Muscle of leg (tissue), 11 donors: Measurements from ENCODE around the gene PDIK1L. TPM values are rescaled to one million over a fixed set of nuclear protein-coding genes. Genes with fewer than 3 reads are reported as not detected.

Experiments
- DNase-seq: peaks from one replicate; pipeline ENCODE4 v3.0.0; 2013
- H3K27ac ChIP-seq: one replicate; pipeline ENCODE4 v1.5.1; 2013; ENCODE audit warnings: mild to moderate bottlenecking, low read length, control low read depth
- H3K27me3 ChIP-seq: one replicate; pipeline ENCODE4 v1.6.1; 2013; ENCODE audit warnings: low read length; ENCODE audit not compliant: control insufficient read depth, insufficient read depth
- H3K36me3 ChIP-seq: one replicate; pipeline ENCODE4 v1.6.1; 2013; ENCODE audit warnings: low read length; ENCODE audit not compliant: control insufficient read depth, insufficient read depth
- H3K4me1 ChIP-seq: one replicate; pipeline ENCODE4 v1.6.1; 2013; ENCODE audit warnings: low read length; ENCODE audit not compliant: control insufficient read depth, insufficient read depth
- H3K4me3 ChIP-seq: one replicate; pipeline ENCODE4 v1.5.1; 2013; ENCODE audit warnings: low read length, control low read depth
- H3K9me3 ChIP-seq: replicated peaks from 2 replicates; pipeline ENCODE4 v1.6.1; 2013; ENCODE audit warnings: low read depth, low read length; ENCODE audit not compliant: control insufficient read depth
- WGBS: methylation state at CpG from one replicate; pipeline ENCODE4 v1.1.5; 2013; ENCODE audit warnings: missing lambda C conversion rate; ENCODE audit not compliant: insufficient coverage; 5-methylcytosine and 5-hydroxymethylcytosine counted together
- polyA plus RNA-seq, 8 donors: library from polyadenylated mRNA; unstranded; fragments of 120-200 nt; gene quantifications; one replicate each; pipeline versions ENCODE4 v1.2.1 to v1.2.3, GENCODE V29; 2013; ENCODE audit warnings: inconsistent platforms in 1 of 8, low replicate concordance in 1 of 8; ENCODE audit not compliant: insufficient read length in 8 of 8, insufficient read depth in 1 of 8
- total RNA-seq: library from RNA; stranded (reverse); fragments of 120-200 nt; gene quantifications from one replicate; pipeline ENCODE4 v1.2.4, GENCODE V29; 2013

The PDIK1L gene
- total and polyA plus RNA-seq, 9 donors: 5.7 to 9.1 (median 6.6) TPM

DNA sequence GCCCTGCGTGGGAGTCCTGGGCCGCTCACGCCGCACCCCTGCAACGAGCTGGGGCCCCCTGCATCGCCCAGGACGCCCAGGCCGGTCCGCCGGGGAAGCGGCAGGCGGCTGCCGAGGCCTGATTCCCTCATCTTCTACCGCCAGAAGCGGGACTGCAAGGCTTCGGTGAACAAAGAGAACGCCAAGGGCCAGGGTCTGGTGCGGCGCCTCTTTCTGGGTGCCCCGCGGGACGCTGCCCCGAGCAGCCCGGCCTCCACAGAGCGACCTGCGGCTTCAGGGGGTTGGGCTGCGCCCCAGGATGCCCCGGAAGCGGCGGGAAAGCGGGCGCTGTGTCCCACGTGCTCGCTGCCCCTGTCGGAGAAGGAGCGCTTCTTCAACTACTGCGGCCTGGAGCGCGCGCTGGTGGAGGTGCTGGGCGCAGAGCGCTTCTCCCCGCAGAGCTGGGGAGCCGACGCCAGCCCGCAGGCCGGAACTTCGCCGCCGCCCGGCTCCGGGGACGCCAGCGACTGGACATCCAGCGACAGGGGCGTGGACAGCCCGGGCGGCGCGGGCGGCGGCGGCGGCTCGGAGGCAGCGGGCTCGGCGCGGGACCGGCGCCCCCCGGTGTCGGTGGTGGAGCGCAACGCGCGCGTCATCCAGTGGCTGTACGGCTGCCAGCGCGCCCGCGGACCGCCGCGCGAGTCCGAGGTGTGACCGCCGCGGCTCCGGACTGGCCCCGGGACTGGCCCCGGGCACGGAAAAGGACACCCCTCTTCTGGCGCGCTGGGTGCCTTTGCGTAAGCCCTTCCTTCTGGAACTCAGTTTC lies 50.0 kb downstream of the PDIK1L start:
- peaks cover 48% of the 10 kb centered on the region for H3K4me1 ChIP-seq
- DNase-seq: peak; percentile 69
- 1% methylated on average over 98 of the region's 98 CpGs for WGBS
- peak overlapping the region; percentile 46 for H3K4me3 ChIP-seq
- no peaks in the 10 kb centered on the region for H3K36me3 ChIP-seq
- peaks cover 18% of the 10 kb centered on the region for H3K27me3 ChIP-seq
- H3K9me3 ChIP-seq: no peaks in the 10 kb centered on the region
- peak overlapping the region; percentile 20 for H3K27ac ChIP-seq

- H3K36me3 ChIP-seq: no peaks in the 10 kb centered on the region
- H3K4me1 ChIP-seq: peaks cover 44% of the 10 kb centered on the region
- DNase-seq: no peak
- peak overlapping the region; percentile 46 for H3K4me3 ChIP-seq
- no peaks in the 10 kb centered on the region for H3K9me3 ChIP-seq
- no peak overlapping the region for H3K27ac ChIP-seq
- peaks cover 18% of the 10 kb centered on the region for H3K27me3 ChIP-seq
- WGBS: 35% methylated on average over 18 of the region's 21 CpGs
Observed at GRCh38 chr1:26162220-26162709, 50.6 kb downstream of the PDIK1L start.

DNA sequence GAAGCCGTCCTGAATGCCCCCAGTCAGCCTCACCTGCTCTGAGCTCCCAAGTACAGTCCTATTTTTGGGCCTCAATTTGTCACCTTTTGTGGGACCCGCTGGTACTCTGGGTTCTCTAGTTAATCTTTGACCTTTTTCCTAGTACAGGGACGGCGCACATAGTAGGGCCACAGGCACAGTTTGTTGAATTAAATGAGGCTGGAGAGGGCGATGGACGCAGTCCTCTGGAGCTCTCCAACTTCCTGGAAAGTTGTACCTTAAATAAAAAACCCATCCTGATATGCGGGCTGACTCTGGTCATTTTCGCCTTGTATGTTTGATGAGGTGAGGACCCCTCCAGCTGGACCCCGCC lies 52.0 kb downstream of the PDIK1L start:
- H3K9me3 ChIP-seq: no peaks in the 10 kb centered on the region
- no peaks in the 10 kb centered on the region for H3K36me3 ChIP-seq
- peaks cover 15% of the 10 kb centered on the region for H3K27me3 ChIP-seq
- no peak for DNase-seq
- WGBS: 73% methylated on average over 3 of the region's 9 CpGs
- peaks cover 40% of the 10 kb centered on the region for H3K4me1 ChIP-seq
- no peak overlapping the region for H3K27ac ChIP-seq
- no peak overlapping the region for H3K4me3 ChIP-seq

- Histone ChIP-seq H3K4me3 (peak overlapping the region; percentile 33), H3K27me3 (peaks cover 15% of the 10 kb centered on the region), H3K4me1 (peaks cover 42% of the 10 kb centered on the region), H3K9me3 (no peaks in the 10 kb centered on the region), H3K36me3 (no peaks in the 10 kb centered on the region), H3K27ac (no peak overlapping the region)
- DNase-seq: peak; percentile 48
- 9% methylated on average over 72 of the region's 72 CpGs for WGBS
Observed at GRCh38 chr1:26164036-26164860, 52.6 kb downstream of the PDIK1L start.

DNA sequence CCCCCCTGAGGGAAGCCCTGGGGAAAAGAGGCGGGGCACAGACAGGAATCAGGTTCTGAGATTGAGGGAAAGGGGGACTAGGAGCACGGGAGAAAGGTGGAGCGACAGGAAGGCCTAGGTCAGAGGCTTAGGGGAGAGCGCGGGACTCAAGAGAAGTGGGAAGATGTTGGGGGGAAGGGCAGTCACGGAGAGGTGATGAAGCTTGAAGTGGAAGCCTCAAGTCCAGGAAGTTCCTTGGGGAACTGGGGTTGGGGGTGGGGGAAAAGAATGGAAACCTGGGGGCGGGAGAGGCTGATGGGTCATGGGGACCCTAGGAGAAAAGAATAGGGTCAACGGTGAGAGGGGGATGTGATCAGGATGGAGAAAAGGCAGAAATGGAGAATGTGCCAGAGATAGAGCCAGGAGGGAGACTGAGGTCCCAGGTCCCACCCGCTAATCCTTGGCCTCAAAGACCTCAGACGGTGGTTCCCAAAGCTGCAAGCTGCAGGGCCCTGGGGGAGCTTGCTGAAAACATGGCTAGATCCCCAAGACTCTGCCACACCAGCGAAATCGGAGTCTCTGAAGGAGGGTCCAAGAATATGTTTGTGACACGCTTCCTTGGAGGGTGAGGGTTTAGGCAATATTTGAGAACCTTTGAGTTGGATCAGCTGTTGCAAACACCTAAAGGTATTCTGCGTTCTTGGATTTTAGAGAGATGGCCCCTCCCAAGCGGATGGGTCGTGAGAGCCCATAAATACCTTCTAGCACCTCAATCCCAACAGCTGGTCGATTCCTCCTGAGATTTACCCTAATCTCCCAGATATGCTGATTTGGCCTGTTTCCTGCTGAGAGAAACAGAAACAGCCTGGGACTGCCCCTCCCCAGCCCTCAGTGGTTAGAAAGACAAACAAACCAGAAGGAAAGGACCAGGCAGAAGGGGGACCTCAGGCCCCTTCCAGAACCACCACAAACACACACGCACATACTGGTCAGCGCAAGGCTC lies 53.5 kb downstream of the PDIK1L start:
- no peak for DNase-seq
- 48% methylated on average over 11 of the region's 19 CpGs for WGBS
- no peaks in the 10 kb centered on the region for H3K36me3 ChIP-seq
- no peaks in the 10 kb centered on the region for H3K9me3 ChIP-seq
- peaks cover 15% of the 10 kb centered on the region for H3K27me3 ChIP-seq
- H3K27ac ChIP-seq: no peak overlapping the region
- peaks cover 40% of the 10 kb centered on the region for H3K4me1 ChIP-seq
- no peak overlapping the region for H3K4me3 ChIP-seq

GRCh38 chr1:26166719-26167281 lies 55.2 kb downstream of the PDIK1L start:
- no peak for DNase-seq
- H3K4me1 ChIP-seq: peaks cover 44% of the 10 kb centered on the region
- peaks cover 9% of the 10 kb centered on the region for H3K27me3 ChIP-seq
- H3K4me3 ChIP-seq: no peak overlapping the region
- WGBS: 78% methylated on average over 4 of the region's 4 CpGs
- no peak overlapping the region for H3K27ac ChIP-seq
- H3K36me3 ChIP-seq: peaks cover 9% of the 10 kb centered on the region
- no peaks in the 10 kb centered on the region for H3K9me3 ChIP-seq

DNA sequence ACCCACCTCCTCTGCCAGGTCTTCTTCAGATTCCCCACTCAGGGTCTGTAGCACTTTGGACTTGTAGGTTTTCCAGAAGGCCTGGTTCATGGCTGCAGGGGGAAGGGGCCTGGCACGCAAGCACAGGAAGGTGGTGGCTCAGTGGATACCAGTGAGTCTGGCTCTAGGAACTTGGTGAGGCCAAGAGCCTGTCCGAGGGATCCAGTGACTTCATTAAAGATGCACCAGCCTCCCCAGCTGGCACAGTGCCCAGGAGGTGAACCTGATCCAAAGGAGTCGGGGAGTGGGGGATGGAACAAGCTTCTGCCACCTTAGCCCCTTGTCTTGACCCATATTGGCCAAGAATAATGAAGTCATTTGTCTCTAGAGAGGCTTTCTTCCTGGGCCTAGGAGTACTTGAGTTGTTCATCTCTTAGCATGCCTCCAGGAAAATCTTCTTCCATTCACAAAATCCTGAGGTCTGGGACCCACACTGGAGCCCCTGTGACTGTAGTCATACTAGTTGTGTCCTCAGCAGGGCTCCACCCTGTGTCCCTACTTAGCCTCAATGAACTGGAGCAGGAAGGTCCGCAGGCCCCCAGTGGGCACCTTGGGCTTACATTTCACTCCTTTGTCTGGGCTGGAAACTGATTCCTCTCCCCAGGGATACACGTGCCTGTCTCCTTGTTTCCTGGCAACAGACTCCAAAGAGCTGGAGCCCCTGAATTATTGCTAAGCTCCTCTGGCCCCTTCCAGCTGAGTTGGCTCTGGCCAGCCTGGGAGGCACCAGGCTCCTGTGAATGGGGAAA lies 57.0 kb downstream of the PDIK1L start, which contains the start of gene C1orf232:
C1orf232 (minus strand) TSS at position 554 of the 788 bp plus-strand sequence; CDS start at position 90, 464 bp downstream.
- DNase-seq: peak; percentile 34
- 49% methylated on average over 4 of the region's 5 CpGs for WGBS

DNA sequence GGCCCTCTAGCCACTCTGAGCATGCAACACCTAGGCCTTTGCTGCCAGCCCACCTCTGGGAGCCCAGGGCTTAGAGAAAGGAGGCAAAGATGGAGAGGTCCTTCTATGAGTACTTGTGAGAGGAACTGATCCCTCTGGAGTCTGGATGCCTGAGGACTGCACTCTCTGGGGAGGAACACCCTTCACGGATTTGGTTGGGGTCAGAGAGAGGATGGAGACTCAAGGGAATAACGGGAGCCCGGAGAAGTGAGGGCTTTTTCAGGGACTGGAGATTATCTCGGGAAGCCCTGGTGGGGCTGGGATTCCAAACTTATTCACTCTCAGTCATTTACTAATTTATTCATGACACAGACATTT lies 57.6 kb downstream of the PDIK1L start:
- peak overlapping the region; percentile 62 for H3K27ac ChIP-seq
- peaks cover 3% of the 10 kb centered on the region for H3K27me3 ChIP-seq
- DNase-seq: no peak
- no peaks in the 10 kb centered on the region for H3K9me3 ChIP-seq
- peak overlapping the region; percentile 81 for H3K4me3 ChIP-seq
- WGBS: no CpG with 5 or more reads among the region's 4 CpGs
- peaks cover 11% of the 10 kb centered on the region for H3K36me3 ChIP-seq
- peaks cover 35% of the 10 kb centered on the region for H3K4me1 ChIP-seq

More for the DNA sequence above, 57.0 kb downstream of the PDIK1L start, which contains the start of gene C1orf232:
- H3K4me1 ChIP-seq: peaks cover 40% of the 10 kb centered on the region
- peaks cover 3% of the 10 kb centered on the region for H3K27me3 ChIP-seq
- H3K9me3 ChIP-seq: no peaks in the 10 kb centered on the region
- H3K36me3 ChIP-seq: peaks cover 11% of the 10 kb centered on the region
- peak within 1 kb of the TSS; percentile 62 for H3K27ac ChIP-seq
- peak within 1 kb of the TSS; percentile 81 for H3K4me3 ChIP-seq
